Measurements from ENCODE around the gene AKR1C3. TPM values are rescaled to one million over a fixed set of nuclear protein-coding genes. Genes with fewer than 3 reads are reported as not detected.

The AKR1C3 gene
- total RNA-seq, 1 experiment from 2014 or later: 3.0 TPM

DNA sequence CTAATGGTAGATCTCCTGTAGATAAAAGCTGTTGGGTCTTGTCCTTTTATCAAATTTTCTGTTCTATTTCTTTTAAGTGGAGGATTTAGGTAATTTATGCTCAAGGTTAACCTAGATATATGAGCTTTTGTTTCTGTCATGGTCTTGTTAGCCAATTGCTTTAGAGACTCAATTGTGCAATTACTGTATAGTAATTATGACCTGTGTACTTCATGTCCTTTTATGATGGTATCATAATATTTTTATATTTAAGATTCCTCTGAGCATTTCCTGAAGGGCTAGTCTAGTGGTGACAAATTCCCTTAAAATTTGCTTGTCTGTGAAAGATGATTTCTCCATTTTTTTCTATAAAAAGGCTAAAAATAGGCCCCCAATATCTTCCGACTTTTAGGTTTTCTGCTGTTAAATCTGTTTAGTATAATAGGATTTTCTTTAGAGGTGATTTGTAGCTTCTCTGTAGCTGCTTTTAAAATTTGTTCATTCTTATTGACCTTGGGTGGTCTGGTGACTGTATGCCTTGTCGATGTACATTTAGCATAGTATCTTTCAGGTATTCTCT is 5.4 kb upstream of the AKR1C3 start:
- Histone ChIP-seq H3K27me3 (ENCODE audit: insufficient read depth, low read length) (no peaks in the 10 kb centered on the region), H3K4me3 (replicated peaks in 1 of 2; ENCODE audit: low read depth in 1 of 2, low read length in 2 of 2) (no peak overlapping the region), H4K20me1 (ENCODE audit: insufficient read depth) (no peaks in the 10 kb centered on the region), H3K9me2 (ENCODE audit: insufficient read depth) (no peaks in the 10 kb centered on the region), H3K4me2 (ENCODE audit: low read length) (no peak overlapping the region), H2AFZ (ENCODE audit: low read depth, low read length, poor library complexity, severe bottlenecking) (no peak overlapping the region), H3K9ac (ENCODE audit: low read length) (no peak overlapping the region), H3K79me2 (ENCODE audit: insufficient read depth, low read length) (no peaks in the 10 kb centered on the region), H3K36me3 (ENCODE audit: control insufficient read depth in 1 of 2, insufficient read depth in 2 of 2, low read length in 2 of 2) (no peaks in the 10 kb centered on the region), H3K9me3 (ENCODE audit: control insufficient read depth in 1 of 2, insufficient read depth in 1 of 2, low read depth in 1 of 2, low read length in 2 of 2) (no peaks in the 10 kb centered on the region), H3K4me1 (ENCODE audit: control insufficient read depth in 1 of 2, insufficient read depth in 2 of 2, low read length in 2 of 2) (no peaks in the 10 kb centered on the region), H3K27ac (ENCODE audit: low read depth, low read length) (no peak overlapping the region)
- intact Hi-C loops (cut with micrococcal nuclease): no loop called here
- no peak for TF ChIP-seq YY1 (IDR thresholded peaks at IDR 0.05; ENCODE audit: extremely low read depth, insufficient replicate concordance, low read depth, low read length)
- TF ChIP-seq, protein P1, sequence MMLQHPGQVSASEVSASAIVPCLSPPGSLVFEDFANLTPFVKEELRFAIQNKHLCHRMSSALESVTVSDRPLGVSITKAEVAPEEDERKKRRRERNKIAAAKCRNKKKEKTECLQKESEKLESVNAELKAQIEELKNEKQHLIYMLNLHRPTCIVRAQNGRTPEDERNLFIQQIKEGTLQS (IDR thresholded peaks at IDR 0.05): no peak
- TF ChIP-seq ZNF274 (IDR thresholded peaks at IDR 0.05; ENCODE audit: low read depth, low read length): no peak
- TF ChIP-seq SIN3A (IDR thresholded peaks at IDR 0.05; ENCODE audit: low read depth): no peak
- no peak for TF ChIP-seq TCF7L2 (IDR thresholded peaks at IDR 0.05; ENCODE audit: borderline replicate concordance, extremely low read depth, insufficient read depth, insufficient read length)
- TF ChIP-seq, protein P2, sequence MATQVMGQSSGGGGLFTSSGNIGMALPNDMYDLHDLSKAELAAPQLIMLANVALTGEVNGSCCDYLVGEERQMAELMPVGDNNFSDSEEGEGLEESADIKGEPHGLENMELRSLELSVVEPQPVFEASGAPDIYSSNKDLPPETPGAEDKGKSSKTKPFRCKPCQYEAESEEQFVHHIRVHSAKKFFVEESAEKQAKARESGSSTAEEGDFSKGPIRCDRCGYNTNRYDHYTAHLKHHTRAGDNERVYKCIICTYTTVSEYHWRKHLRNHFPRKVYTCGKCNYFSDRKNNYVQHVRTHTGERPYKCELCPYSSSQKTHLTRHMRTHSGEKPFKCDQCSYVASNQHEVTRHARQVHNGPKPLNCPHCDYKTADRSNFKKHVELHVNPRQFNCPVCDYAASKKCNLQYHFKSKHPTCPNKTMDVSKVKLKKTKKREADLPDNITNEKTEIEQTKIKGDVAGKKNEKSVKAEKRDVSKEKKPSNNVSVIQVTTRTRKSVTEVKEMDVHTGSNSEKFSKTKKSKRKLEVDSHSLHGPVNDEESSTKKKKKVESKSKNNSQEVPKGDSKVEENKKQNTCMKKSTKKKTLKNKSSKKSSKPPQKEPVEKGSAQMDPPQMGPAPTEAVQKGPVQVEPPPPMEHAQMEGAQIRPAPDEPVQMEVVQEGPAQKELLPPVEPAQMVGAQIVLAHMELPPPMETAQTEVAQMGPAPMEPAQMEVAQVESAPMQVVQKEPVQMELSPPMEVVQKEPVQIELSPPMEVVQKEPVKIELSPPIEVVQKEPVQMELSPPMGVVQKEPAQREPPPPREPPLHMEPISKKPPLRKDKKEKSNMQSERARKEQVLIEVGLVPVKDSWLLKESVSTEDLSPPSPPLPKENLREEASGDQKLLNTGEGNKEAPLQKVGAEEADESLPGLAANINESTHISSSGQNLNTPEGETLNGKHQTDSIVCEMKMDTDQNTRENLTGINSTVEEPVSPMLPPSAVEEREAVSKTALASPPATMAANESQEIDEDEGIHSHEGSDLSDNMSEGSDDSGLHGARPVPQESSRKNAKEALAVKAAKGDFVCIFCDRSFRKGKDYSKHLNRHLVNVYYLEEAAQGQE (IDR thresholded peaks at IDR 0.05; ENCODE audit: low read depth): no peak
- no peak for TF ChIP-seq EZH2 (IDR thresholded peaks at IDR 0.05)
- no peak for TF ChIP-seq POLR2A (IDR thresholded peaks at IDR 0.05; ENCODE audit: borderline replicate concordance, extremely low read depth, insufficient read depth, insufficient read length)
- no peak for TF ChIP-seq JUND (IDR thresholded peaks at IDR 0.05)
- TF ChIP-seq FOSL1 (IDR thresholded peaks at IDR 0.05; ENCODE audit: low read depth): no peak
- TF ChIP-seq, protein P3, sequence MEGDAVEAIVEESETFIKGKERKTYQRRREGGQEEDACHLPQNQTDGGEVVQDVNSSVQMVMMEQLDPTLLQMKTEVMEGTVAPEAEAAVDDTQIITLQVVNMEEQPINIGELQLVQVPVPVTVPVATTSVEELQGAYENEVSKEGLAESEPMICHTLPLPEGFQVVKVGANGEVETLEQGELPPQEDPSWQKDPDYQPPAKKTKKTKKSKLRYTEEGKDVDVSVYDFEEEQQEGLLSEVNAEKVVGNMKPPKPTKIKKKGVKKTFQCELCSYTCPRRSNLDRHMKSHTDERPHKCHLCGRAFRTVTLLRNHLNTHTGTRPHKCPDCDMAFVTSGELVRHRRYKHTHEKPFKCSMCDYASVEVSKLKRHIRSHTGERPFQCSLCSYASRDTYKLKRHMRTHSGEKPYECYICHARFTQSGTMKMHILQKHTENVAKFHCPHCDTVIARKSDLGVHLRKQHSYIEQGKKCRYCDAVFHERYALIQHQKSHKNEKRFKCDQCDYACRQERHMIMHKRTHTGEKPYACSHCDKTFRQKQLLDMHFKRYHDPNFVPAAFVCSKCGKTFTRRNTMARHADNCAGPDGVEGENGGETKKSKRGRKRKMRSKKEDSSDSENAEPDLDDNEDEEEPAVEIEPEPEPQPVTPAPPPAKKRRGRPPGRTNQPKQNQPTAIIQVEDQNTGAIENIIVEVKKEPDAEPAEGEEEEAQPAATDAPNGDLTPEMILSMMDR (IDR thresholded peaks at IDR 0.05 in 2 of 3, conservative IDR thresholded peaks at IDR 0.05 in 1 of 3; ENCODE audit: borderline replicate concordance in 1 of 3, insufficient read depth in 1 of 3, low read depth in 2 of 3, low read length in 2 of 3): no peak
- no peak for TF ChIP-seq SP1 (IDR thresholded peaks at IDR 0.05; ENCODE audit: low read depth)
- TF ChIP-seq SRF (IDR thresholded peaks at IDR 0.05; ENCODE audit: low read depth): no peak
- no peak for TF ChIP-seq EZH2phosphoT487 (IDR thresholded peaks at IDR 0.05; ENCODE audit: borderline replicate concordance)
- ATAC-seq: no peak
- no peak for DNase-seq (ENCODE audit: low read depth, low spot score)
- ChIA-PET RAD21 (ENCODE audit: low non-redundant PET in 1 of 2, low total read pairs in 2 of 2, uncharacterized antibody in 2 of 2, unreplicated experiment in 2 of 2) (no interaction called here), CTCF (no interaction called here), POLR2A (no interaction called here)
- BruUV-seq (replicated peaks): no TSS peak
